Measurements from ENCODE around the gene KISS1.
"Not testable (repeated sequence)": the region's sequence is repeated elsewhere in the genome, so short reads cannot be mapped to it uniquely, and the experiment has no call there.

The KISS1 gene

GRCh38 chr1:204196068-204196795, at the start of gene KISS1:
Gene KISS1, minus strand, starts transcription at chr1:204196491. Its CDS starts 3,615 bp downstream, at chr1:204192876.
- FAIRE-seq = no peak

- FAIRE-seq = no peak
Observed at GRCh38 chr1:204242920-204243319, 46.6 kb upstream of the KISS1 start.

GRCh38 chr1:204241914-204242313, 45.6 kb upstream of the KISS1 start:
- FAIRE-seq = no peak

GRCh38 chr1:204241050-204241449, 44.8 kb upstream of the KISS1 start:
- no peak for FAIRE-seq

- FAIRE-seq = no peak
Observed at GRCh38 chr1:204240233-204240632, 43.9 kb upstream of the KISS1 start.

- FAIRE-seq = not testable (repeated sequence)
Observed at GRCh38 chr1:204239401-204239800, 43.1 kb upstream of the KISS1 start.

GRCh38 chr1:204238520-204238919, 42.2 kb upstream of the KISS1 start:
- not testable (repeated sequence) for FAIRE-seq

- not testable (repeated sequence) for FAIRE-seq
Observed at GRCh38 chr1:204237515-204237914, 41.2 kb upstream of the KISS1 start.

- no peak for FAIRE-seq
Observed at GRCh38 chr1:204232526-204232925, 36.2 kb upstream of the KISS1 start.

- FAIRE-seq = no peak
Observed at GRCh38 chr1:204230211-204230610, 33.9 kb upstream of the KISS1 start.

- no peak for FAIRE-seq
Observed at GRCh38 chr1:204228896-204229295, 32.6 kb upstream of the KISS1 start.

GRCh38 chr1:204227996-204228785, 31.9 kb upstream of the KISS1 start:
- FAIRE-seq = no peak

GRCh38 chr1:204227351-204227750, 31.1 kb upstream of the KISS1 start:
- no peak for FAIRE-seq

- no peak for FAIRE-seq
Observed at GRCh38 chr1:204225841-204226735, 29.8 kb upstream of the KISS1 start.

- FAIRE-seq = no peak
Observed at GRCh38 chr1:204224655-204225054, 28.4 kb upstream of the KISS1 start.

GRCh38 chr1:204223129-204223860, 27.0 kb upstream of the KISS1 start:
- no peak for FAIRE-seq

- FAIRE-seq = no peak
Observed at GRCh38 chr1:204222764-204223055, 26.4 kb upstream of the KISS1 start.

- no peak for FAIRE-seq
Observed at GRCh38 chr1:204222006-204222763, 25.9 kb upstream of the KISS1 start.

- FAIRE-seq = no peak
Observed at GRCh38 chr1:204221271-204221670, 25.0 kb upstream of the KISS1 start.

- FAIRE-seq = no peak
Observed at GRCh38 chr1:204219971-204220616, 23.8 kb upstream of the KISS1 start.

- no peak for FAIRE-seq
Observed at GRCh38 chr1:204218552-204218951, 22.3 kb upstream of the KISS1 start.
